ENCODE results near the gene PACS1.

The PACS1 gene

DNA sequence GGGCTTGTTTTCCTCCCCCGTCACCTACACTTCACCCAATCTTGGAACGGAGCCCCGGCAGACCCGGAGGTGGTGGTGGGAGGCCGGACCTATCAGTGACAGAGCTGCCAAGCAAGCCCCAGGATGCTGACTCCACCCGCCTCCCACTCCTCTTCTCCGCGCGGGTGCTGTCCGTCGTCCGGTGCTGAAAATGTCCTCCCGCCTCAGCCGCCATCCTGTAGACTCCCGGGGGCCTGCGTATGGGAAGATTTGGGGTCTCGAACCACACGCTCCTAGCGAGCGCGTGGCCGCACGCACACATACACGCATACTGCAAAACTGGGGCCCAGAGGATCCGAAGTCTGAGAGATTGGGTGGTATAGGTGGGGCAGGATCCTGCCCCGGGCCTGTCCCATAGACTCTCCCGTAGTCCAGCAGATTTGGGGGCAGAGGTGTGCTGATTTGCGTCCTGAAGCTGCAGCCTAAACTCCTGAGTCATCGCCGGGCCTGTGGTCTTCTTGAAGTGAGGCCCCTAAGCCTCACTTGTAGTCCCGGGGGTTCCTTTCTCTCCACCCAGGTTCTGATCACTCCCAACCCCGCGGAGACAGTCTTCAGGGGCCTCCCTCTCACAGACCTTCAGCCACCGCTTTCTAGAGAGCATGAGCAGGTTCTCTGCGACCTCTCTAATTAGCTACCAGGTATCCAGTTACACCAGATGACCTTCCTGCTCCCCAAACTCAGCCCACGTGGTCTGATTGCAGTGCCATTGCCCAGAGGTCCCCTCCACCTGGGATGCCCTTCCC lies 219.7 kb downstream of the PACS1 start:
- TF ChIP-seq, protein P1, sequence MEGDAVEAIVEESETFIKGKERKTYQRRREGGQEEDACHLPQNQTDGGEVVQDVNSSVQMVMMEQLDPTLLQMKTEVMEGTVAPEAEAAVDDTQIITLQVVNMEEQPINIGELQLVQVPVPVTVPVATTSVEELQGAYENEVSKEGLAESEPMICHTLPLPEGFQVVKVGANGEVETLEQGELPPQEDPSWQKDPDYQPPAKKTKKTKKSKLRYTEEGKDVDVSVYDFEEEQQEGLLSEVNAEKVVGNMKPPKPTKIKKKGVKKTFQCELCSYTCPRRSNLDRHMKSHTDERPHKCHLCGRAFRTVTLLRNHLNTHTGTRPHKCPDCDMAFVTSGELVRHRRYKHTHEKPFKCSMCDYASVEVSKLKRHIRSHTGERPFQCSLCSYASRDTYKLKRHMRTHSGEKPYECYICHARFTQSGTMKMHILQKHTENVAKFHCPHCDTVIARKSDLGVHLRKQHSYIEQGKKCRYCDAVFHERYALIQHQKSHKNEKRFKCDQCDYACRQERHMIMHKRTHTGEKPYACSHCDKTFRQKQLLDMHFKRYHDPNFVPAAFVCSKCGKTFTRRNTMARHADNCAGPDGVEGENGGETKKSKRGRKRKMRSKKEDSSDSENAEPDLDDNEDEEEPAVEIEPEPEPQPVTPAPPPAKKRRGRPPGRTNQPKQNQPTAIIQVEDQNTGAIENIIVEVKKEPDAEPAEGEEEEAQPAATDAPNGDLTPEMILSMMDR (IDR thresholded peaks at IDR 0.05; ENCODE audit: low read depth, low read length) = no peak
- peak overlapping the region; percentile 91 for H3K4me3 ChIP-seq (ENCODE audit: low read depth, low read length)

DNA sequence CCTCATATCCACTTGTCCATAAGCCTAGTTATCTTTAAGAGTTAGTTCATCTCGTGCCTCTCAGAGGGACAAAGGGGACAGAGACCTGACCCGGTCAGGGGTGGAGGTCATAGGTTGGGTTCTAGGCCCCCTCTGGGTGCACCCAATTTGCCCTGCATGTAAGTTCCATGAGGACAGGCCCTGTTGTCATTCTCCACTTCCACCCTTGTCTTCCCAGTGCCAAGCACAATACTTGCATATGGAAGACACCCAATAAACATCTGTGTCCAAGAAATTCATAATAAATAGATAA lies 220.2 kb downstream of the PACS1 start:
- H3K4me3 ChIP-seq (ENCODE audit: low read depth, low read length) = no peak overlapping the region; the same call in 1 of the 2 replicates
- TF ChIP-seq, protein P1 (IDR thresholded peaks at IDR 0.05; ENCODE audit: low read depth, low read length) = no peak

DNA sequence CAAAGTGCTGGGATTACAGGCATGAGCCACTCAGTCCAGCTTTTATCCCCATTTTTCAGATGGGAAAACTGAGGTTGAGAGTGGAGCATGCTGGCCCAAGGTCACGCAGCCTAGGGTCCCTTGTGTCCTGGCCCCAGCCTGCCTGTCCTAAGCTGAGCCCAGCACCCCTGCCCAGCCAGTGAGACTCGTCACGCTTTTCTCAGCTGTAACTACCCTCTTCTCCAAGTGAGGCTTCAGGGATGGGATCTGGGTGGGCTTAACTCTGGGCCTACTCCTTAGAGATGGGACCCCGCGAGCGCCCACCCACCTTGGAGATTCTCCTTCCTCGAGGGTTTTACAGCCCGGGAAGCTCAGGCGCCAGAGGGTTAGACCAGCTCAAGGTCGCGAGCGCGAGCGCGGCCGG lies 221.2 kb downstream of the PACS1 start:
- TF ChIP-seq, protein P1 (IDR thresholded peaks at IDR 0.05; ENCODE audit: low read depth, low read length) = no peak
- H3K4me3 ChIP-seq (ENCODE audit: low read depth, low read length) = no peak overlapping the region

DNA sequence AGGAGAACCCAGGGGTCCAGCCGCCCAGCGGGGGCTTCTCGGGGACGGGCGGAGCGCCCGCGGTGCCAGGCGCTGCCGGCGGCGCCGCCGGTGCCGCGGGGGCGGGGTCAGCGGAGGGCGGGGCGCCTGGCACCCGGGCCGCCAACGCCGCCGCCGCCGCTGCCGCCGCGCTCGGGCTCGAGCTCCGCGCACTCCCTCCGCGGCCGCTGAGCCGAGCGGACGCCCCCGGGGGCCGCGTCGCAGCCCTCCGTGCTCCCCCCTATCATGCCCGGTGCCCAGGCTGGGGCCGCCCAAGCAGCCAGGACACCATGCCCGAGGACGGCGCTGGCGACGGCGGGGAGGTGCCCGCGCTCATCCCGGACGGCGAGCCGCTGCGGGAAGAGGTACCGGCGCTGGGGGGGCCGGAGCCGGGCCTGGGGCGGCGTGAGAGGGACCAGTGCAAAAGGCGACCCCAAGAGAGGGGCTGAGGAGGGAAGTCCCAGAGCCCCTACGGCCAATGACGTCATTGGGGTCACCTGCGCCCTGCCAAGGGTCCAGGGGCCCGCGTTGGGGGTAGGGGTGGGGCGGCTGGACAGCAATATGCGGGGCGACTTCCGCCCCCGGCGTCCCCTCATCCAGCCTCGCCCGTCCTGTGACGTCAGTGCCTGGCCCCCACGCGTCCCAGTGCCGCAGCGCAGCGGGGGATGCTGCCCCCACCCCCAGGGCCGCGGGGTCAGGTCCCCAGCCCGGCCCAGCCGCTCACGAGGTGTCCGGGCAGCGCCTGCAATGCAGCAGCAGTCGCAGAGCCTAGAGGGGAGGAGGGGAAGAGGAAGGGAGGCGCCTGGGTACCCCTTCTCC lies 221.9 kb downstream of the PACS1 start, which contains the start of gene TMEM151A:
Gene TMEM151A, plus strand, starts transcription at position 189 of the 837 bp plus-strand sequence. Its CDS starts 120 bp downstream, at position 309.
- no peak within 1 kb of the TSS for H3K4me3 ChIP-seq (ENCODE audit: low read depth, low read length)

DNA sequence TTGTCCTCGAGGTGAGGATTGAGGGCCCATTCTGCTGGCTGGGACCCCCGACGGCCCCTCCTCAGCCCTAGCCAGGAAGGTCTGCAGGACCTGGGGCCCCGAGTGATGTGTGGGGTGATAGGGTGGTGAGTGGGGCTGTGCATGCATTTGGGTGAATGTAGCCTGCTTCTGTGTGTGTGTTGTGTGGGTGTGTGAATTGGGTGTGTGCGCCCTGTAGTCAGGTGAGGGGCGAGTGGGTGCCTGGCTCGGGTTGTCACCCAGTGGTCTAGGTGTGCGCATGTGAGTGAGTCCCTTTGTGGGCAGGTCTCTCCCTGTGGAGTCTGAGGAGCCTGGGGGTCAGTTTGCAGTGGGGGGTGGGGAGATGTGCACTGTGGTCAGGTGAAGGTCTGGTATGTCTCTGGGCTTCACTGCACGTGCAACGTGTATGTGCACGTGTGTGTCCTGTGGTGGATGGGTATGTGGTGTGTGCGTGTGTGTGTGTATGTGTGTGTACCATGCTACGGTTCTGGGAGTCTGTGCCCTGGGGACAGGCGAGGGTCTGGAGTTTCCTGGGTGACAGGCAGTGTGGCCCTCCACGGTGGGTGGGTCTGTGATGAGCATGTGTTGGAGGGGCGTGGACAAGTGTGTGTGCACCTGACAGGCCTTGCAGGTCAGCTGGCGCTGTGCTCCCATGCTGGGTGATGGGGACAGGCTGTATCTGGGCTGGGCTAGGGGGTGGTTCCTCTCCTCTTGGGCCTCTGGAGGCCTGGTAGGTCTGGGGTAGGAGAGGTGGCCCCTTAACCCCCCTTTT lies 222.7 kb downstream of the PACS1 start:
- H3K4me3 ChIP-seq (ENCODE audit: low read depth, low read length) = no peak overlapping the region
- TF ChIP-seq, protein P1 (IDR thresholded peaks at IDR 0.05; ENCODE audit: low read depth, low read length) = no peak

More for the DNA sequence above, 221.9 kb downstream of the PACS1 start, which contains the start of gene TMEM151A:
- TF ChIP-seq, protein P1 (IDR thresholded peaks at IDR 0.05; ENCODE audit: low read depth, low read length) = no peak

DNA sequence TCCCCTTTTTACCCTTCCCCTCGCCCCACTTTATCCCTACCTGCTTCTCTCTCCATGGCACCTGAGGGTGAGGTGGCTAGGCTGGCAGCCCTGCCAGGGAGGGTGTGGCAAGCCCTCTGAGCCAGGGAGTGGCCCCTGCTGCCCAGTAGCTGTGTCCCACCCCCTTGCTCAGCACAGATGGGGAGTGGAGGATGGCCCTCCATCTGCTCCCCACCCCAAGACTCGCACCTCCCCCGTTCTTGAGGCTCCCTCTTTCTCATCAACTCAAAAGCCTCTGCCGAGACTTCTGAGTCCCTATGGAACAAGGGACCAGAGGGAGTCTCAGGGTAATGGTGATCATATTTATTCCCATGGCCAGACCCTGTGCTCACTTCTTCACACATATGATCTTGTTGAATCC lies 223.3 kb downstream of the PACS1 start:
- TF ChIP-seq, protein P1 (IDR thresholded peaks at IDR 0.05; ENCODE audit: low read depth, low read length) = no peak
- no peak overlapping the region for H3K4me3 ChIP-seq (ENCODE audit: low read depth, low read length)
